DND-41 (cell line): ENCODE data around the gene UFSP2.

Experiments
- EZH2 ChIP-seq: IDR thresholded peaks from 3 replicates; pipeline ENCODE4 v1.6.1; 2012; ENCODE audit warnings: borderline replicate concordance, low read depth, mild to moderate bottlenecking, moderate library complexity, low read length, inconsistent platforms; ENCODE audit not compliant: severe bottlenecking
- TF ChIP-seq, protein P1 (sequence below): IDR thresholded peaks from 2 replicates; pipeline ENCODE4 v1.5.1; 2012; ENCODE audit warnings: borderline replicate concordance, low read length, moderate library complexity, mild to moderate bottlenecking; ENCODE audit not compliant: poor library complexity, severe bottlenecking; ENCODE audit errors: extremely low read depth

GRCh38 chr4:185426960-185427688 is 1.4 kb upstream of the UFSP2 start:
- TF ChIP-seq, protein P1, sequence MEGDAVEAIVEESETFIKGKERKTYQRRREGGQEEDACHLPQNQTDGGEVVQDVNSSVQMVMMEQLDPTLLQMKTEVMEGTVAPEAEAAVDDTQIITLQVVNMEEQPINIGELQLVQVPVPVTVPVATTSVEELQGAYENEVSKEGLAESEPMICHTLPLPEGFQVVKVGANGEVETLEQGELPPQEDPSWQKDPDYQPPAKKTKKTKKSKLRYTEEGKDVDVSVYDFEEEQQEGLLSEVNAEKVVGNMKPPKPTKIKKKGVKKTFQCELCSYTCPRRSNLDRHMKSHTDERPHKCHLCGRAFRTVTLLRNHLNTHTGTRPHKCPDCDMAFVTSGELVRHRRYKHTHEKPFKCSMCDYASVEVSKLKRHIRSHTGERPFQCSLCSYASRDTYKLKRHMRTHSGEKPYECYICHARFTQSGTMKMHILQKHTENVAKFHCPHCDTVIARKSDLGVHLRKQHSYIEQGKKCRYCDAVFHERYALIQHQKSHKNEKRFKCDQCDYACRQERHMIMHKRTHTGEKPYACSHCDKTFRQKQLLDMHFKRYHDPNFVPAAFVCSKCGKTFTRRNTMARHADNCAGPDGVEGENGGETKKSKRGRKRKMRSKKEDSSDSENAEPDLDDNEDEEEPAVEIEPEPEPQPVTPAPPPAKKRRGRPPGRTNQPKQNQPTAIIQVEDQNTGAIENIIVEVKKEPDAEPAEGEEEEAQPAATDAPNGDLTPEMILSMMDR, result no peak
- TF ChIP-seq EZH2, result no peak
